ENCODE measurements around the gene DEFB123.

DNA sequence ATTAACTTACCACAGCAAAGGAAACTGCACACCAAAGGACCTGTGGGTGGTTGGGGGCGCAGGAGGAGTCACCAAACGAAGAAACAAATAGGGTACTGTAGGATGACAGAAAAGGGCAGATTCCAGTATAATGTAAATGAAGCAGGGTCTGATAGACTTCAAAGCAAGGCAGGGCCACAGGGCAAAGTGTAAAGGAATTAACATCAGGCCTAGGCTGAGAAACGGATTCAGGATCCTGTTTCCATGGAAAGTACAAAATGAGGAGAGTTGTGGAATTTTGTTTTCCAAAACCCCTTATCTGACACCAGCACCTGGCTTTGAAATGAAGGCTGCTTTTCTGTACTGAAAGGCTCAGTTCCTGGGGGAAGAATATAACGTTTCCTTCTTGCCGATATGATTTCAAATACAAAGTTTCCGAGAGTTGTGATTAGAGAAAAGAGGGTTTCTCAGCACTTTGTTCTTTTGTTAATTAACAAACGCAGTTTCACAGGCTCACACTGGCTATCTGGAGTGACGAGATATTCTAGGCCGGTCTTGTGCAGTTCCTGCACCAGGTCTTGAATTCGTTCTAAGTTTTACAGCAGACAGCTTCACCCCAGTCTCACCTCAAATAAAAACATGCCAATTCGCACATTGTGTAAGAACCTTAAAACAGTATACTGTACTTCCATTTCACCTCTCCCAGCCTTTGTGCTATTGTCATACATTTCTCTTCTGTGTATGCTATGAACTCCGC is 5.8 kb downstream of the DEFB123 start:
- TF ChIP-seq, protein P1, sequence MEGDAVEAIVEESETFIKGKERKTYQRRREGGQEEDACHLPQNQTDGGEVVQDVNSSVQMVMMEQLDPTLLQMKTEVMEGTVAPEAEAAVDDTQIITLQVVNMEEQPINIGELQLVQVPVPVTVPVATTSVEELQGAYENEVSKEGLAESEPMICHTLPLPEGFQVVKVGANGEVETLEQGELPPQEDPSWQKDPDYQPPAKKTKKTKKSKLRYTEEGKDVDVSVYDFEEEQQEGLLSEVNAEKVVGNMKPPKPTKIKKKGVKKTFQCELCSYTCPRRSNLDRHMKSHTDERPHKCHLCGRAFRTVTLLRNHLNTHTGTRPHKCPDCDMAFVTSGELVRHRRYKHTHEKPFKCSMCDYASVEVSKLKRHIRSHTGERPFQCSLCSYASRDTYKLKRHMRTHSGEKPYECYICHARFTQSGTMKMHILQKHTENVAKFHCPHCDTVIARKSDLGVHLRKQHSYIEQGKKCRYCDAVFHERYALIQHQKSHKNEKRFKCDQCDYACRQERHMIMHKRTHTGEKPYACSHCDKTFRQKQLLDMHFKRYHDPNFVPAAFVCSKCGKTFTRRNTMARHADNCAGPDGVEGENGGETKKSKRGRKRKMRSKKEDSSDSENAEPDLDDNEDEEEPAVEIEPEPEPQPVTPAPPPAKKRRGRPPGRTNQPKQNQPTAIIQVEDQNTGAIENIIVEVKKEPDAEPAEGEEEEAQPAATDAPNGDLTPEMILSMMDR (IDR thresholded peaks at IDR 0.05): no peak
- TF ChIP-seq POLR2A (IDR thresholded peaks at IDR 0.05): no peak
